Effector CD4-positive, alpha-beta T cell (primary cell): ENCODE data around the gene CAVIN4.

ENCODE experiments used
- DNase-seq: peaks from one replicate; pipeline ENCODE4 v3.0.0-alpha.2; 2020

Gene CAVIN4

DNA sequence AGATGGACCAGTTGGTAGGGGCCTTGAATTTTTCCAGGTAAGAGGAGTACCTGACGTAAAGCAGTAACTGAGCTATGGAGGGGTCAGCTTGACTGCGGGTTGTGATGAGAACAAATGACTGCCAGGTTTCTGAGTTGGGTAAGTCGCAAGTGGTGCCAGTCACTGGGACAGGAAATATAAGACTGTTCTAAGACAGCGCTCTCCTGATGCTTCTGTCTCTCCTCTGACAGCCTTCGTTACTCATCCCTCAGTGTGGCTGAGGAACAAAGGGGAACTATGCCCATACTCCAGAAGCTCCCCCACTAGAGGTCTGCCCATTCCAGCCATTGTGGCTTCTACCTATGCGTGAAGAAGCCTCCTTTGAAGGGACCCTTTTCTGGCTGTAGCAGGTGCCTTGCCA is 13.3 kb downstream of the CAVIN4 start:
- no peak for DNase-seq

DNA sequence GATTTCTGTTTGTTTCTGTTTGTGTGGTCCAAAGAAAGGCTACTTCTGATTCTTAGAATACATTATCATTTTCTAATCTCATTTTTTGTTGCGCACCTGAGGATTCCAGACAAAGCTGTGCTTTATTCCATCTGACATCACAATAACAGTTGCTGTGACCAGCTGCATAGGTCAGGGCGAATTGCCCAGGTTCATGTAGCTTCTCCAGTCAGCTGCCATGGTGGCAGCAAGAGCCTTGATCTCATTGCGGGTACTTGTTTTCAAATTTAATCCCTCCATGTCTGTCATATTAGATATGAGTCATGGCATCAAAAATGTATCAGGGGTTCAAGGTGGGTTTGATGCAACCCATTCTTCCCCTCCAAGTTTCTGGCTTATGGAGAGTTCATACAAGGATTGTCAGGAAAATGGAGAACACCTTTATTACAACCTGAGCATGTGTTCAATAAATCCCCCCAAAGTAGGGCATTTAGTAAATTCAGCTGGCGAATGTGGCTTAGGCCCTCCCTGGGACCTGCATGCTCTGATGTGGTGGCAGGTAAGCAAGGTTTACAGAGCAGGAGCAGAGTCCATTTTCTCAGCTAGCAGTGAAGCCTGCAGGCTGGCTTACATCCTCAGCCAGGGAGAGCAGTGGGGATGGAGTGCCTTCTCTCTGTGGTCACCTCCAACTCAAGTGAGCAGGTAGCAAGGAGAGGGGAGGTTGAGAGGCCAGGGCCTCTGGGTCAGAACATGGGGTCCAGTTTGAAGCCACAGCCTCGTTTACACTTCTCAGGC is 13.9 kb downstream of the CAVIN4 start:
- DNase-seq: no peak

DNA sequence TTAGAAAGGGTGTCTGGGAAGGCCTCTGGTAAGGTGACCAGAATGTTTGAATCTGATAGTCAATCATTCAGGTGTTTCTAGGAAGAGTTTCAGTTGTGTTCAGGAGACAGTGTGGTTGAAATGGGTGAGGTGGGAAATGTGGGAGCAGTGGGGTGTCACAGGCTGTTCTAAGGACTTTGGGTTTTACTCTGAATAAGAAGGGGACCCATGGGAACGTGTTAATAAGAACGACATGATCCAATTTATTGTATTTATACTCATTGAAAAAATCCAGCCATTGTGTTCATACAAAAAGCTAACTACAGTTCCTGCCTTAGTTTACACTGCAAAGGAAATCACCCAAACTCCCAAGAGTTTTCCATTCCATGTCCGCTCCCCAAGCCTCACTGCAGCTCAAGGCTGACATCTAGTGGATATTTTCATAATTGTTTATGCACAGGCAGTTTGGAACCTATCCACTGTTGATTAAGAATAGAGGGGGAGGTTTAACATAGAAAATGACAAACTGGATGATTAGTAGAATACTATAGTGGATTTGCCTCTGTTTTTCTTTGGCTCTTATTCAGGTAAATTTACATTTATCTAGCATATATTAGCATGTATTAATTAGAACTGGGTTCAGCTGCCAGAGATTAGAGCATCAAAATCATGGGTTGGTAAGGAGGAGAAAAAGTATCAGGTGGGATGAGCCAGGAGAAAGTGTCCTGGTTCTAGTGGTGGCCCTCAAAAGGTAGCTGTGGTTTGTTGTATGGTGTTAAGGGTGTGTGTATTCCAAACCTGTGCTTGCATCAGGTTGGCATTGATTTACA is 17.7 kb downstream of the CAVIN4 start:
- DNase-seq: no peak

DNA sequence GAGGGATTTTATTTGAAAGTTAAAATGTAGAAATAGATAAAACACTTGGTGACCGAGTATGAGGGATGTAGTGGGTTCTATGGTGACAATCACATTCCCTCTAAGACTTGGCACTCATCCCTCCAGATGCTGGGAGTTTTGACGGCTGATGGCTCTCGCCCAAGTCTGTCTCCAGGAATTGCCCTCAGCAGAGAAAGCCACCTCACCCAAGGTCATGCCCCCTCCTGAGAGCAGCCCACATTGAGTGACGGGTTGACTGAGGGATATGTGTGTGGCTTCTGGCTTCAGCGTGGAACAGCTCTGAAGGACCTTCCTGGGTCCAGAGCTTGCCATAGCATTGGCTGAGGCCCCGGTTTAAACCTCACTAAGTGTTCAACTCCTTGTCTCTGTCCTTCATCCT is 19.4 kb downstream of the CAVIN4 start:
- DNase-seq: no peak

DNA sequence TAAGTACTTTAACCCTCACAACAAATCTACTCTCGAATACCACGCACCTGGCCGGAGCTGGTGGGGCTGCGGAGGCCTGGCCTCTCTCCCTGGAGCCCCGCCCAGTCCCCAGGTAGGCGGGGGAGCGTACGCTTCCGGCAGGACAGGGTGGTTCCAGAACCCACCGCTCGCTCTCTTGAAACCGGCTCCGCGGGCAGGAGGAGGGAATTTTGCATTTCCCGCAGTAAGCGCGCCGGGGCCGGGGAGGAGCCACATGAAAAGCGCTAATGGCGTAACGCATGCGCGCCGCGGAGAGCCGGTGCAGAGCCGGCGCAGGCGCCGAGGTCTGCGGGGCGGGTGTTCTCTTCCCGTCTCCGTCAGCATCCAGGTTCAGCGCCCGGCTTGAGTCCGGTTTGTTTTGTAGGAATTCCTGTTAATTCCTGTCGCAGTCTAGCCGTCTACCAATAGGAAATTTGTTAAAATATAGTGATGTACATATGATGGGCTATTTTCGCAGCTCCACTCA is 20.8 kb downstream of the CAVIN4 start:
- peak; percentile 69 for DNase-seq

DNA sequence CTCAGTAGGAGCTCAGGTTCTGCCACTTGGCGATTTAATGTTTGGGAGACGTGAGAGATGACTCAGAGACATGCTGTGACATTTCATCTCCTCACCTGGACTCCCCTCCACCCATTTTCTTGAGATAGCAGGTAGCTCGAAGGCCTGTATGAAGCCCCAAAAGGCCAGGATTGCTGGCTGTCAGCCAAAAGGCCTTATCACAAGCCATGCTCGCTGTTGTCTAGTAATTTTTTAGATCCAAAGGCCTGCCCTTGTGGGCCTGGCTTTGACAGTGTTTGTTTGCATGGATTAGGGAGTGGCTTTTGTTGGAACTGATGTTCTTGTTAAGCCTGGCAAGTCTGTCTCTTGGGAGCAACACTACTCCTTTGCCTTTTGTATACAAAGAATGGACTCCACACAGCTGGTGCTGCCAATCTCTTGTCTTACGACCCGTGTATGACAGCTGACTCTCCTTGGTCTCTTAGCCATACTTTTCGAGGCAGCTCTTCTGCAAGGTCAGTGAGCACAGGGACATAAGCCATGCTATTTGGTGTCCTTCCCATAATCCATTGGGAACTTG is 22.7 kb downstream of the CAVIN4 start:
- no peak for DNase-seq

DNA sequence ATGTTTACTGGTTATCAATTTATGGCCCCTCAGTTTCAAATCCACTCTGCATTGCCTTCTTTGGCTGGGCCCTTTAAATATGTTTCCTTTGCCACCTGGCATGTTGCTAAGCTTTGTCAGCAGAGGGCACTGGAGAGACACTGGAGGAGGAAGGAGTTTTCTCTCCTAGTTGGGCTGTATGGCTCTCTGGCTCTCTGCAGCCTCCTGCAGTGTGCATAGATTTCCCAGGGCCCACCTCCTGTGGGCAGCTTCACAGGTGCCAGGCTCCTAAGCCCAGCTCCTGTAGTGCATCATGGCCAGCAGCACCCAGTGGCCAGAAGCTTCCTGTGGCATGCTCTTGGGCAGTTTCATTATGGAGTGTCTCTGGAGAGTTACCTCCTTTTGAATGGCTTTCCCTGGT is 23.3 kb downstream of the CAVIN4 start:
- no peak for DNase-seq

DNA sequence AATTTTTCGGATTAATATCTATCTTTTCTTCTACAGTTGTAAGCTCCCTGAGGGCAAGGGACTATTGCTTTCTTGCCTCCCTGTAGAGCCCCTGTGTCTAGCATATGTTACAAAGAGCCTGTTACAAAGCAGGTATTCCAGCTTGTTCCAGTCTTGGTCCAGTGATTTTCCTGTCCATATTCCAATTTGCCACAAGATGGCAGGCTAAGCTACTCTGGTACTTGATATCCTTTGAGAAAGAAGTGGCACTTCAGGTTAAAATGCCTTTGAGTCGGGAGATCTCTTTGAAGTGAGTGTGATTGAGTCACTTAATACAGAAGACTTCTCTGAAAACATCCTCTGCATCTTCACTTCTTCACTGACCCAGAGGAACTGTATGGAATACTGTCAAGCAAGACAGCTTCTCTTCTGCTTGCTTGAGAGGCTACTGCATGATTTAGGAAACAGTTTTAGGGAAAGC is 24.5 kb downstream of the CAVIN4 start:
- no peak for DNase-seq

DNA sequence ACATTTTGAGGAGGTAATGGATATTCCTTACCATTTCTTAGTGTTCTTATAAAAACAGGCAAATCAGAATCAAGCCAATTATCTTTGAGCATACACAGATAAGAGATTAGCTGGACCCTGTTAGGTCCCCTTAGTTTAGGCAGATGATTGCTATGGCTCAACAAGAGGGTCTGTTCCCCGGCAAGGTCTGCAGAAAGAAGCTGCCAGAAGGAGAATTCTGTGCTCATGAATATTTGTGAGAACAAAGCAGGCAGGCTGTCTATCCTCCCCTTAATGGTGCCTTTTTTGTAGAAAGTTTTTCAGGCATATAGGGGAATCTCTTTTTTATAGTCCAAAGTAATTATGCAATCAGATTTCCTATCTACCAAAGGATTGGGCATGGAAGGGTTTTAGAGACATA is 27.5 kb downstream of the CAVIN4 start:
- no peak for DNase-seq

DNA sequence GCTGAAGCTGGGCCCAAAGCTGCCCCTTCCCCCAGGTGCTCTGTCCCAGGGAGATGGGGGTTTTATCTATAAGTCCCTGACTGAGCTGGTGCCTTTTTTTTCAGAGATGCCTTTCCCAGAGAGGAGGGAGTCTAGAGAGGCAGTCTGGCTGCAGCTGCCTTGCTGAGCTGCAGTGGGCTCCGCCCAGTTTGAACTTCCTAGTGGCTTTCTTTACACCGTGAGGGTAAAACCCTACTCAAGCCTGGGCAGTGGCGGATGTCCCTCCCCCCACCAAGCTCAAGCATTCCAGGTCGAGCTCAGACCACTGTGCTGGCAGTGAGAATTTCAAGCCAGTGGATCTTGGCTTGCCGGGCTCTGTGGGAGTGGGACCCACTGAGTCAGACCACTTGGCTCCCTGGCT is 41.3 kb downstream of the CAVIN4 start:
- no peak for DNase-seq

DNA sequence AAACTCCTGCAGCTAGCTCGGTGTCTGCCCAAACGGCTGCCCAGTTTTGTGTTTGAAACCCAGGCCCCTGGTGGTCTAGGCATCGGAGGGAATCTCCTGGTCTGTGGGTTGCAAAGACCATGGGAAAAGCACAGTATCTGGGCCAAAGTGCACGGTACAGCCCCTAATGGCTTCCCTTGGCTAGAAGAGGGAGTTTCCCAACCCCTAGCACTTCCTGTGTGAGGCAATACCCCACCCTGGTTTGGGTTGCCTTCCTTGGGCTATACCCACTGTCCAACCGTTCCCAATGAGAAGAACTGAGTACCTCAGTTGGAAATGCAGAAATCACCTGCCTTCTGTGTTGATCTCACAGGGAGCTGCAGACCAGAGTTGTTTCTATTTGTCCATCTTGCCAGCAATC is 41.8 kb downstream of the CAVIN4 start:
- DNase-seq: no peak

DNA sequence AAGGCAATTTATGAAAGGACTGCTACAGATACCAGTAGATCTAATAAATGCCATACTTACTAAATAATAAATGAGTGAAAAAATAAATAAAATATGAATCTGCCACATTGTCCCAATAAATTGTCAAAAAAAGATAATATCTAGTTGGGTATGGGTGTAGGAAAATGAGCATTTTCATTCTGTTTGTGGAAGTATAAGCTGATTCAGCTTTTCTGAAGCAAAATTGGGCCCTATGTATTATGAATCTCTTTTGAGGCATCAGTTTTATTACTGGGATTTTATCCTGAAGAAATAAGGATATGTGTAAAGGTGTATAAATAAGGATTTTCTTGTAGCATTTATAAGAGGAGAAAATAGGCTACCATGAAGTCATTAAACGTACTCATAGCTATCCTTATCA is 46.1 kb downstream of the CAVIN4 start:
- no peak for DNase-seq

DNA sequence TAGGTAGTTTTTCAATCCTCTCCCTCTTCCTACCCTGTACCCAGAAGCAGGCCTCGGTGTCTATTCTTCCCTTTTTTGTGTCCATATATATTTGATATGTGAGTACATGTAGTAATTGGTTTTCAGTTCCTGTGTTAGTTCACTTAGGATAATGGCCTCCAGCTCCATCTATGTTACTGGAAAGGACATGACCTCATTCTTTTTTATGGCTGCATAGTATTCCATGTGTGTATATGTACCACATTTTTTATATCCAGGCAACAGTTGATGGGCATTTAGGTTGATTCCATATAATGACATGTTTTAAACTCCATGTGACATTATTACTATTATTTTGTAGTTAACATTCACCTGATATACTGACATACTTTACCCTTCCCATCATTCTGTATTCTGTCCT is 49.1 kb downstream of the CAVIN4 start:
- DNase-seq: no peak

DNA sequence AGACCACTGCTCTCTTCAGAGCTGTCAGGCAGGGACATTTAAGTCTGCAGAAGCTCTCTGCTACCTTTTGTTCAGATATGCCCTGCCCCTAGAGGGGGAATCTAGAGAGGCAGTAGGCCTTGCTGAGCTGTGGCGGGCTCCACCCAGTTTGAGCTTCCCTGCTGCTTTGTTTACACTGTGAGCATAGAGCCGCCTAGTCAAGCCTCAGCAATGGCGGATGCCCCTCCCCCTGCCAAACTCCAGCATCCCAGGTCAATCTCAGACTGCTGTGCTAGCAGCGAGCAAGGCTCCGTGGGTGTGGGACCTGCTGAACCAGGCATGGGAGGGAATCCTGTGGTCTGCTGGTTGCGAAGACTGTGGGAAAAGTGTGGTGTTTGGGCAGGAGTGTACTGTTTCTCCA is 59.9 kb downstream of the CAVIN4 start:
- no peak for DNase-seq
